COLO829 (cell line): ENCODE results near the gene FANCD2OS.
"Not testable (repeated sequence)": the region's sequence is repeated elsewhere in the genome, so short reads cannot be mapped to it uniquely, and the experiment has no call there.

ENCODE experiments used
- DNase-seq: peaks from one replicate; pipeline ENCODE4 v3.0.0; 2012; ENCODE audit warnings: low spot score

The FANCD2OS gene

GRCh38 chr3:10091387-10091786 lies 16.7 kb downstream of the FANCD2OS start:
- DNase-seq = not testable (repeated sequence)

GRCh38 chr3:10090774-10091173 lies 17.3 kb downstream of the FANCD2OS start:
- not testable (repeated sequence) for DNase-seq

GRCh38 chr3:10090179-10090578 lies 17.9 kb downstream of the FANCD2OS start:
- no peak for DNase-seq

- no peak for DNase-seq
Measured at GRCh38 chr3:10088256-10088655, 19.8 kb downstream of the FANCD2OS start.

- DNase-seq = no peak
Measured at GRCh38 chr3:10085738-10086137, 22.3 kb downstream of the FANCD2OS start.

- no peak for DNase-seq
Measured at GRCh38 chr3:10081871-10082270, 26.2 kb downstream of the FANCD2OS start.

GRCh38 chr3:10074666-10075065 lies 33.4 kb downstream of the FANCD2OS start:
- no peak for DNase-seq

- not testable (repeated sequence) for DNase-seq
Measured at GRCh38 chr3:10070077-10070476, 38.0 kb downstream of the FANCD2OS start.

GRCh38 chr3:10055097-10055496 lies 53.0 kb downstream of the FANCD2OS start:
- no peak for DNase-seq
